IMR-90 (cell line): ENCODE measurements around the gene NPAS3.

Source experiments
- BHLHE40 ChIP-seq: fragments of 150-350 bp; IDR thresholded peaks from 2 replicates; pipeline ENCODE4 v1.6.1; 2016; ENCODE audit warnings: mild to moderate bottlenecking, low read depth, low read length
- CHD1 ChIP-seq: IDR thresholded peaks from 2 replicates; pipeline ENCODE4 v1.6.1; 2012; ENCODE audit warnings: low read depth, low read length, improper control_type of control experiment
- CTCF ChIP-seq: conservative IDR thresholded peaks from 2 replicates; pipeline ENCODE4 v1.5.1; 2012; ENCODE audit warnings: mild to moderate bottlenecking, low read depth, low read length, improper control_type of control experiment
- NFE2L2 ChIP-seq: fragments of 150-350 bp; IDR thresholded peaks from 2 replicates; pipeline ENCODE4 v1.6.1; 2016; ENCODE audit warnings: low read depth, mild to moderate bottlenecking, low read length
- POLR2A ChIP-seq: IDR thresholded peaks from 2 replicates; pipeline ENCODE4 v1.6.1; 2012; ENCODE audit warnings: mild to moderate bottlenecking, low read depth, low read length

GRCh38 chr14:32941668-32942065, 3.0 kb downstream of the NPAS3 start:
- TF ChIP-seq POLR2A (no peak), CTCF (no peak), CHD1 (no peak), NFE2L2 (no peak), BHLHE40 (no peak)
